Measurements from ENCODE around the gene NCF1.
"Not testable (repeated sequence)": the region's sequence is repeated elsewhere in the genome, so short reads cannot be mapped to it uniquely, and the experiment has no call there.

NCF1 gene

DNA sequence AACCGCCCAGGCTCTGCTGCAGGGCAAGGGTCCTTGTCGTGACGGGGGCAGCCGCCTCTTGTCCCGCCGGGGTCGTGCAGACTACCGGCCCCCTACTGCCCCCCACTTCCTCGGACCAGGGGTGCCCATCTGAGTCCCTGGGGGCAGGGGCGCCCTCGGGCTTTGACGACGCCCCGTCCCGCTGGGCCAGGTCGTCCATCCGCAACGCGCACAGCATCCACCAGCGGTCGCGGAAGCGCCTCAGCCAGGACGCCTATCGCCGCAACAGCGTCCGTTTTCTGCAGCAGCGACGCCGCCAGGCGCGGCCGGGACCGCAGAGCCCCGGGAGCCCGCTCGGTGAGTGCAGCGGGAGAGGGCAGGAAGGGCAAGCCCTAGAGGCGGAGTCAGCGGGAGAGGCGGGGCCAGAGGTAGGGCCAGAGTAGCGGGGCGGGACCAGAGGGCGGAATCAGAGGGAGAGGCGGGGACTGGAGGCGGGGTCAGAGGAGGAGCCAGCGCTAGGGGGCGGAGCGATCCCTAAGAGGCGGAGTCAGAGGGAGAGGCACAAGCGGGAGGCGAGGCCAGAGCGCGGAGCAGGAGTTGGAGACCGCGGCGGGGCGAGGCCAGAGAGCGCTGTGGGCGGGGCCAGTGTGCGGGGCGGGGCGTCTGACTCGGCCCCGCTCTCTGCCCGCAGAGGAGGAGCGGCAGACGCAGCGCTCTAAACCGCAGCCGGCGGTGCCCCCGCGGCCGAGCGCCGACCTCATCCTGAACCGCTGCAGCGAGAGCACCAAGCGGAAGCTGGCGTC is 14.7 kb downstream of the NCF1 start:
- DNase-seq (ENCODE audit: low read depth): not testable (repeated sequence)

DNA sequence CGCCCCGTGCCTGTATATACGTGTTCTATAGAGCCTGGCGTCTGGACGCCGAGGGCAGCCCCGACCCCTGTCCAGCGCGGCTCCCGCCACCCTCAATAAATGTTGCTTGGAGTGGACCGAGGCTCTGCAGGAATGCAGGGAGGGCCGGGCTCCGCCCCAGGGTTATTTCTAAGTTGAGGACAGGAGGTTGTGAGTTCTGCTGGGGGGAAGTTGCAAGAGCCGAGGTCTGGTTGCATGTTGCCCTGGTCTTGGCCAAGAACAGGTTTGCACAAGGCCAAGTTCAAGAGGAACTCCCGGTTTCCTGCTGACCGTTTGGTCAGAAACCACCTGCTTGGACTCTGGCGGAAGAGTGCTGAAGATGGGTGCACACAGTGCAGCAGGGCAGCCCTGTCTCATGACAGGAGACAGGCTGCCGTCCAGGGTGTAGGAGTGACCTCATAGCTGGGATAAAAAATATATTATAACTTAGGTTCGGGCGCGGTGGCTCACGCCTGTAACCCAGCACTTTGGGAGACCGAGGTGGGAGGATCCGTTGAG is 15.5 kb downstream of the NCF1 start:
- not testable (repeated sequence) for DNase-seq (ENCODE audit: low read depth)

DNA sequence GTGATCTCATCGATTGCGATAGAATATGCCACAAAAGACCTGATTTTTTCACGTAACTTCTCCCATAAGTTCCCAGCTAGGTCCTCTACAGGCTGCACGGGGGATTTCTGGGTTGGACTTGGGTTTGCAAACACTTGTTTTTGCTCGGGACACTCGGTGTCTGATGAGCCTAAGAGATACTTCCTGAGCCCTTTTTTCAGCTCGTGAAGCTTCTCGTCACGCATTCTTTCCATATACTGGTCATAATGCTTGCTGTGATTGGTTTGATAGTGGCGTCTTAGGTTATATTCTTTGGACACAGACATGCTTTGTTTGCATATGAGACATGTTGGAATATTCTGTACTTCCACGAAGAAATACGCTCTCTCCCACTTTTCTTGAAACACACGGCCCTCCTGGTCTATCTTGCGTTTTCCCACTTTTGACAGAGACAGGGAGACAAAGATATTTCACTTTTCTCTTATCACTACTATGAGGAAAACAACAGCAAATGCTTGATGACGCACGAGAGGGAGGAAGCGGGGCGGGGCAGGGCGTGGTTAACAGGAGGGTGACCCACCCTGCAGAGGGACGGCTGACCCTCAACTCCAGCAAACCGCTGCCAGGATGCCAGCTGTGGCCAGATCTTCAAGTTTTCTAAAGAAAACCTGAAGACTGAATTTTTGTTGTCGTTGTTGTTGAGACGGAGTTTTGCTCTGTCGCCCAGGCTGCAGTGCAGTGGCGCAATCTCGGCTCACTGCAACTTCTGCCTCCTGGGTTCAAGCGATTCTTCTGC is 24.2 kb downstream of the NCF1 start:
- not testable (repeated sequence) for DNase-seq (ENCODE audit: low read depth)

- DNase-seq (ENCODE audit: low read depth): not testable (repeated sequence)
These were observed 24.8 kb downstream of the NCF1 start for GRCh38 chr7:74798644-74799043.

GRCh38 chr7:74815882-74816281 is 42.1 kb downstream of the NCF1 start:
- not testable (repeated sequence) for DNase-seq (ENCODE audit: low read depth)

DNA sequence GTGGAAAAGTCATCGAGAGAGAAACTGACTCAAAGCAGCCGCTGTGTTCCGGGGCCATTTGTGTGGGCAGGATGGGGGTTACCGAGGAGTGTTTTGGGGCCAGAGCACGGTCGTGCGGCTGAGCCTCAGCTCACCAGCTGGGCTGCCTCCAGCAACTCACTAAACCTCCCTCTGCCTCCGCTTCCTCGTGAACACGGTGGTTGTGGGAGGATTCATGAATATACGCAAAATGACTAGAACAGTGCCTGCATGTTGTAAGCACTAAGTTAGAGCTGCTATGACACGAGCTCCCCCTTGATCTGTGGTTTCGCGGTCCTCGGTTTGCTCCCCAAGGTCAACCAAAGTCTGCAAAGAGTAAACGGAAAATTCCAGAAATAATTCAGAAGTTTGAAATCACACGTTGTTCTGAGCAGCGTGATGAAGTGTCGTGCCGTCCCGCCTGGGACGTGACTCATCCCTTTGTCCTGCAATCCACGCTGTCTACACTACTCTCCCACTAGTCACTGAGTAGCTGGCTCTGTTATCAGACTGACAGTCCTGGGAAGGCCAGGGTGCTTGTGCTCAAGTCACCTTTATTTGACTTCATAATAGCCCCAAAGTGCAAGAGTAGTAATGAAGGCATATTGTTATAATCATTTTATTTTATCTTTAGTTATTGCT is 46.5 kb downstream of the NCF1 start:
- not testable (repeated sequence) for DNase-seq (ENCODE audit: low read depth)

- DNase-seq (ENCODE audit: low read depth): not testable (repeated sequence)
These were observed 47.4 kb downstream of the NCF1 start for GRCh38 chr7:74821259-74821658.

GRCh38 chr7:74829959-74830358 is 56.1 kb downstream of the NCF1 start:
- DNase-seq (ENCODE audit: low read depth): not testable (repeated sequence)

- not testable (repeated sequence) for DNase-seq (ENCODE audit: low read depth)
These were observed 56.6 kb downstream of the NCF1 start for GRCh38 chr7:74830411-74830810.
